T-helper 2 cell treated with Interferon-gamma antibody and Interleukin-4, amounts not matched to agents 100 ng/mL and 5 ng/mL, for 36 hours (primary cell): ENCODE measurements around the gene DDI2. TPM values are rescaled to one million over a fixed set of nuclear protein-coding genes. Genes with fewer than 3 reads are reported as not detected.
"Not testable (repeated sequence)": the region's sequence is repeated elsewhere in the genome, so short reads cannot be mapped to it uniquely, and the experiment has no call there.

Experiments
- intact Hi-C: fragments of 100-400 bp; cut with micrococcal nuclease; formaldehyde crosslinking; loops from one replicate; pipeline ENCODE4 v1.15.1; 2023
- total RNA-seq: library from RNA; stranded (reverse); gene quantifications from 2 replicates; pipeline ENCODE4 v1.2.3, GENCODE V29; 2022

DDI2 gene
- total RNA-seq, 1 donor from 2014 or later, result 33.7 TPM

DNA sequence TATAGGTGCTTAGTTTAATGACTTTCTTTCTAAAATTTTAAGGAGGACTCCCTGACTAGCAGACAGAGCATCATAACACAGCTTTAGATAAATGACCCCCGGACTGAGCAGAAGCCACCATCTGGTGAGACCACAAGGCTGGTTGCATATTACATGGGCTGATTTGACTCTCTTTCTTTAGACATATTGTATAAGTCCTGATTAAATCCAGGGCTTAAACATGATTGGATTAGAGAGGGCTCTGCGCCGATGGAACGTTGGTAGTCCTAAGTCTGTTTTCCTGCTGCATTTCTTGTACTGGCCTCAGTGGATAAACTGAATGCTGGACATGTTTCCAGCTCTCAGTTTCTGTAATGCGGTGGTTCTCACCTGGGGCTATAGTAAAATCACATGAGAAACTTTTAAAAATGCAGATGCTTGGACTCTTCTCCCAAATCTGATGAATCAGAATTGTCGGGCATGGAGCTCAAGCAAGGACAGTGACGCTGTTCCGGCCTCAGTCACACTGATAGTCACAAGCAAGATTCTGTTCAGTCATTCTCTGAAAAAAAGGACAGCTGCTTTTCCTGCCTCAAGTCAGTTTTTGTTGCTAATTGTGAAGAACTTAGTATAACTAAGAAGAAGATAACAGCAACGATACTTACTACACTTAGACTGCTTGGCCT is 16.6 kb downstream of the DDI2 start:
- intact Hi-C loops, result no loop called here

DNA sequence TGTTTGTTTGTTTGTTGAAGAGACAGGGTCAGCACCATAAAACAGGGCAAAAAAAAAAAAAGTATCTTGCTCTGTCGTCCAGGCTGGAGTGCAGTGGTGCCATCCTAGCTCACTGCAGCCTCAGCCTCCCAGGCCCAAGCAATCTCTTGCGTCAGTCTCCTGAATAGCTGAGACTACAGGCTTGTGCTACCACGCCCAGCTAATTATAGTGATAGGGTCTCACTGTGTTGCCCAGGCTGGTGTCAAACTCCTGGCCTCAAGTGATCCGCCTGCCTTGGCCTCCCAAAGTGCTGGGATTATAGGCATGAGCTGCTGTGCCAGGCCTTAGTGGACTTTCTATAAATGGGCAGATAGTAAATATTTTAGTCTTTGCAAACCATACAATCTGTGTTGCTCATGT is 19.2 kb downstream of the DDI2 start:
- intact Hi-C loops, result no loop called here

DNA sequence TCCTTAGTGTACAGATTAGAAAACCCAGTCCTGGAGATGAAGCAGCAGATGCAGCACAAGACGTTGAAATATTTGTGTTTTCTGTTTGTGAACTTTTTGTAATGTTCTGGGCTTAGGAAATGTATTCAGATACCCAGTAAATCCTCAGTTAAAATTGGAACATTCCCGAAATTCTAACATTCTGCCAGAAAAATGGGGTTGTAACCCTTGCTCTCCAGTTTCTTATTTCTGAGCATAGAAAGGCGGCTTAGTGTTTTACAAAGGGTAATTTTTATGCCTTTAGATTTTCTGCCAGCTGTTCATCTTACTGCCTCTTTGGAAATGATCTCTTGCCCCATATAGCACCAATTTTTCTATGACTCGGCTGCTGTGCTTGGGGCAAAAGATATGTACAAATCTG is 20.6 kb downstream of the DDI2 start:
- intact Hi-C loops, result no loop called here

DNA sequence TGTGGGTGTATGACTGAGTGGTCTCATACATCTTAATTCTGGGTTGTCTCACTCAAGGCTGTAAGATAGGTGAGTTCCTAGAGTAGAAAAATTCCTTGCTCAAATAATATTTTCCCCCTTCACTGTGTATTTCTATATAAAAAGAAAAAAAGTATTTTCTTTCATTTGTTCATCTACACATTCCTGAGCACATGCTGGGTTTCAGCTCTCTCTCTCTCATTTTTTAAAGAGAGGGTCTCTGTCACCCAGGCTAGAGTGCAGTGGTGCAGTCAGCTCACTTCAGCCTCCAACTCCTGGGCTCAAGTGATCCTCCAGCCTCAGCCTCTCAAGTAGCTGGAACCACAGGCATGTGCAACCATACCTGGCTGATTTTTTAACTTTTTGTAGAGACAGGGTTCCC is 22.0 kb downstream of the DDI2 start:
- intact Hi-C loops, result no loop called here

DNA sequence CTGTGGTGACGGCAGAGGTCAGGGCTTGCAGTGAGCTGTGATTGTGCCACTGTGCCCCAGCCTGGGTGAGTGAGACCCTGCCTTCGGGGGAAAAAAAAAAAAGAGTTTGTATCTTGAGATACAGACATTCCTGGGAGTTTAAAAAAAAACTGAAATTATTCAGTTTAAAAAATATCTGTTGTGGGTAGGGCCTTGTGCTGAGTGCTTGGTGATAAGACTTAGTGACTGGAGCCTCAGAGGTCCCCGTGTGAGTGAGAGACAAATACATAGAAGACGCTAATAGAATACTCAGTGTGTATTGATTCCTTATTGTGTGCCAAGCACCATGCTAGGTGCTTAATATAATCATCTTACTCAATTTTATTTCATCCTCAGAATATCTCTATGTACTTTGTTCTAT is 22.7 kb downstream of the DDI2 start:
- intact Hi-C loops, result no loop called here

DNA sequence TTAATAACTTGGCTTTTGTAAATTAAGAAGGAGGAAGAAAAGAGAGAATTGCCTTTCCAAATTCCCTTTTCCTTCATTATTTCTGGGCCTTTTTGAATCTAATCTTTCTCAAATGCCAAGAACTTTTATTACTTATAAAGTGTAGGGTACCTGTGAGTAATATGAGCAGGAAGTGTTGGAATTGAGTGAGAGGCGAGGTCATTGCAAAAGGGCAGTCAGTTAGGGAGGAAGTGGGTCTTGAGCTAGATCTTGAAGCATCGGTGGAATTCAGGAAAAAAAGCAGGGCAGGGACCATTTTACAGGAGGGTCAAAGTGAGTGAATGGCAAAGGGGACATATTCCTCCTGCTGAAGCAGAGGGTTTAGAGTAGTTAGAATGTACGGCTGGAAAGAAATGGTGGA is 23.4 kb downstream of the DDI2 start:
- intact Hi-C loops, result no loop called here

DNA sequence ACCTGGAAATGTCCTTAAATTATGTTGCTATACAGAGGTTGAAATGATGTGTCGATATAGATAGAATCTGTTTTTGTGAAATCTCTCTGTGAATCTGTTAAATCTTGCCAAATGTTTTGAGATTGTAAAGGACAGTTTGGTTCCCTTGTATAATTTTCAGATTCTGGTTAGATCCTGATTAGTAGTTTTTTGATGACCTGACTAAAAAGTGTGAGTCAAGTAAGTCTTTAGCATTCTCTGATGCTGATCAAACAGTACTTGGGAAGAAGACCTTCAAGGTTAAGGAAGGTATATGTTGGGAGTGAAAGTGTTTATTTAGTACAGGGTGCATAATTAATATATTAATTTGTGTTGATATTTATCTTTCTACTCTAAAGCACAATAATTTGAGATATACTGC is 32.7 kb downstream of the DDI2 start:
- intact Hi-C loops, result no loop called here

DNA sequence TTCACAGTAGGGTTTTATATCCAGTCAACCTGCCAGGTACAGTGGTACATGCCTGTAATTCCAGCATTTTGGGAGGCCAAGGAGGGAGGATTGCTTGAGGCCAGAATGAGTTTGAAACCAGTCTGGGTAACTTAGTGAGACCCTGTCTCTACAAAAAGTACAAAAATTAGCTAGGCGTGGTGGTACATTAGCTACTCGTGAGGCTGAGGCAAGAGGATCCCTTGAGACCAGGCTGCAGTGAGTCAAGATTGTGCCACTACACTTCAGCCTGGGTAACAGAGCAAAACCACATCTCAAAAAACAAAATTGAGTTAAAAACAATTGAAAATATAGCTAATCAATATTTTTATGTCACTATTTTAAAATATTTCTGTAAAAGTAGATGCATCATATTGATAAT is 33.2 kb downstream of the DDI2 start:
- intact Hi-C loops, result no loop called here

DNA sequence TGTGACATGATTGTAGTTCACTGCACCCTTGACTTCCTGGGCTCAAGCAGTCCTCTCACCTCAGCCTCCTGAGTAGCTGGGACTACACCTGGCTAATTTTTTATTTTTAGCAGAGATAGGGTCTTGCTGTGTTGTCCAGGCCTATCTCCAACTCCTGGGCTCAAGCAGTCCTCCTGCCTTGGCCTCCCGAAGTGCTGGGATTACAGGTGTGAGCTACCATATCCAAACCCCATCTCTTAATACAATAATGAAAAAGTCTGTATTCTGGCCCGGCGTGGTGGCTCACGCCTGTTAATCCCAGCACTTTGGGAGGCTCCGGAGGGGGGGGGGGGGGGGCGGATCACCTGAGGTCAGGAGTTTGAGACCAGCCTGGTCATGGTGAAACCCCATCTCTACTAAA is 34.9 kb downstream of the DDI2 start:
- intact Hi-C loops, result not testable (repeated sequence)

DNA sequence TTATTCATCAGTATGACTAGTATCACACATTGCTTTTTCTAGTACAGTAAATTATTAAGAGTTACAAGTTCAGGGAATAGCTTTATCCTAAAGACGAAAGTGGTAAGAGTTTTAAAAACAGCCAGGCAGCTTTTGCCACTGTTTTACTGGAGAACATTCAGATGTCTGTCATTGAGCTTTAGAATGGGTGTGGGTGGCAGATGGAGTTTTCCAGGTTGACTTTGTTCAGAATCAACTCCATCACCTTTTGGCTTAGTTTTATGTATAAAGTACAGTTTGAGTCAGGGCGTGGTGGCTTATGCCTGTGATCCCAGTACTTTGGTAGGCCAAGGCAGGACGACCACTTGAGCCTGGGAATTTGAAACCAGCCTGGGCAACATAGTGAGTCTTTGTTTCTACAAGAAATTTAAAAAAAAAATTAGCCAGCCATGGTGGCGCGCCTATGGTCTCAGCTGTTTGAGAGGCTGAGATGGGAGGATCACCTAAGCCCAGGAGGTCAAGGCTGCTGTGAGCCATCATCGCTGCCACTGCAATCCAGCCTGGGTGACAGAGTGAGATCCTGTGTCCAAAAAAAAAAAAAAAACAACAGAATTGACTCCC is 36.9 kb downstream of the DDI2 start:
- intact Hi-C loops, result no loop called here

DNA sequence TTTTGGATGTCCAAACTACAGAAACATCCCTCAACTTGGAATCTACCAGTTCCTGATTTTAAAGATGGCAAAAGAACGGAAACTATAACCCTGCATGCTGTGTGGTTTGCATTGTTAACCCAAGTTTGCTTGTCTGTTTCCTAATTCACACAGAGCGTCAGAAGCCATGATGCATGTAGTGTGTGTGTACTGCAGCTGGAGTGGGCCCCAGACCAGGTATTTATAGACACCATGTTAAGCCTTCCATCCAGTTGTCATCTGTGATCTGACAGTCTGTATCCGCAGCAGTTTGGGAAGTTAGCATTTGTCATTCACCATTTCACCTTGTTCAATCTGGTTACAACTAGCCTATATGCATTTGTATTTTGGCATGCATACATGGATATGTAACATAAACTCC is 39.2 kb downstream of the DDI2 start:
- intact Hi-C loops, result no loop called here

DNA sequence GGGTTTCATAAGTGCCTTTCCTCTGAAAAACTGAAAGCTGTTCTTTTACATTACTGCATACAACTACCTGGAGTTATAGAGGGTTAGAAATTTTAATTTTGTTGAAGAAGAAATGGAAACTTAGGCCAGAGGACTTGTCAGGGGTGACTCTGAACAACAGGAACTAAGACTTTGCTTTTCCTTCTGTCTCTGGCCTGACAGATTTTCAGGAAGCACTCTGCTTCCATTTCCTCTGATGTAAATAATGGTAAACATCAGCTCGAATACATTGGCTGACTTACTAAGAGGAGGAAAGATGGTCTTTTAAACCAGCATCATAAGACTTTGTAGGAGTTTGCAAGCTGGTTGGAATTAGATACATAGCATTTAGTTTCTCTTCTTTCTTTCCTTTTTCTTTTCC is 39.8 kb downstream of the DDI2 start:
- intact Hi-C loops, result no loop called here

DNA sequence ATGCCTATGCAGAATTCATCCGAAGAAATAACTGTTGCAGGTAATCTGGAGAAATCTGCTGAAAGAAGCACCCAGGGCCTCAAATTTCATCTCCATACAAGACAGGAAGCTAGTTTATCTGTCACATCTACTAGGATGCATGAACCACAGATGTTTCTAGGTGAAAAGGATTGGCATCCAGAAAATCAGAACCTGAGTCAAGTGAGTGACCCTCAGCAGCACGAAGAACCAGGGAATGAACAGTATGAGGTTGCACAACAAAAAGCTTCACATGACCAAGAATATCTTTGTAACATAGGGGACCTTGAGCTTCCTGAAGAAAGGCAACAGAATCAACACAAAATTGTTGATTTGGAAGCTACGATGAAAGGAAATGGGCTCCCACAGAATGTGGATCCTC is 42.9 kb downstream of the DDI2 start:
- intact Hi-C loops, result no loop called here

DNA sequence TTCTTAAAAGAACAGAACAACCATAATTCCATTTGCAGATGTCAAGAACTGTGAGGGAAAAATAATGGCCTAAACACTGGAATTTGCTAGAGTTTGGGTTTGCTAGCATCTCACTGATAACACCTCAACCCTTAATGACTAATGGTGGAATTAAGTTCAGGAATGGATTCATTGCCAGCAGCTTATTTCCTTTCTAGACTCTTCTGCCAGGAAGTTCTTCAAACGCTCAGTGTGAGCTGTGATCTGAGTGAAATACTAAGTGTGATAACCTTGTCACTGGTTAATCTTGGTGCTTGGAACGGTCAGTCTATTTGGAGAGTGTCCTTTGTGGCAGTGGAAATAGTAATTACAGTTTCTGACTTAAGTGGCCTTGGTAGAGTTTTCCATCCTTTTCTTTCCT is 45.2 kb downstream of the DDI2 start:
- intact Hi-C loops, result no loop called here

DNA sequence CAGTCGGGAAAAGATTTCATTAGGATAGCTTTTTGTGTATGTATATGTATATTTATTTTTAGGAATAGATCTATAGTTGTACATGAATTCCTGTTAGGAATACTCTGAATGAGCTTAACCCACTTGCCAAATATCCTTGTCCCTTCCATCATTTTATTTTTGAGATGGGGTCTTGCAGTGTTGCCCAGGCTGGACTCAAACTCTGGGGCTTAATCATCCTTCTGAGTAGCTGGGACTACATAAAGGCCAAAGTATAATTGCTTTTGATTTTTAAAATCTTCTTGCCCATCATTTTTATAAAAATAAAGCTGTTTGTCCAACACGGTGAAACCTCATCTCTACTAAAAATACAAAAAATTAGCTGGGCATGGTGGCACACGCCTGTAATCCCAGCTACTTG is 46.7 kb downstream of the DDI2 start:
- intact Hi-C loops, result no loop called here

DNA sequence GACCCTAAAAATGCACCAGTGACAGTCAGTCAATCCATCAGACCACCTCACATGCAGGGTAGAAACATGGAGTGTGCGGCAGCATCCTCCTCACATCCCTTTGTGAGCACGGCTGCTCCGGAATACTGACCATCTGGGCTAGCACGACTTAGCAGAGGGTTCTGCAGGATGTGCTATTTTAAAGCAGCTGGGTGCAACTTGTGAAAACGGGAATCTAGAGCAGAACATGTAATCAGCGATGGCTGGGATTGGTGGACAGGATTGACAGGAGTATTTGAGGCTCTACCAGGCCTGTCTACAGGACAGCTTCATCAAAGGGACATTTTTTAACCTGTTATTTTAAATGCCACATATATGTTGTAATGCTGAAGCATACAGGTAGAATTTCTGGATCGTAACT is 50.1 kb downstream of the DDI2 start:
- intact Hi-C loops, result no loop called here

DNA sequence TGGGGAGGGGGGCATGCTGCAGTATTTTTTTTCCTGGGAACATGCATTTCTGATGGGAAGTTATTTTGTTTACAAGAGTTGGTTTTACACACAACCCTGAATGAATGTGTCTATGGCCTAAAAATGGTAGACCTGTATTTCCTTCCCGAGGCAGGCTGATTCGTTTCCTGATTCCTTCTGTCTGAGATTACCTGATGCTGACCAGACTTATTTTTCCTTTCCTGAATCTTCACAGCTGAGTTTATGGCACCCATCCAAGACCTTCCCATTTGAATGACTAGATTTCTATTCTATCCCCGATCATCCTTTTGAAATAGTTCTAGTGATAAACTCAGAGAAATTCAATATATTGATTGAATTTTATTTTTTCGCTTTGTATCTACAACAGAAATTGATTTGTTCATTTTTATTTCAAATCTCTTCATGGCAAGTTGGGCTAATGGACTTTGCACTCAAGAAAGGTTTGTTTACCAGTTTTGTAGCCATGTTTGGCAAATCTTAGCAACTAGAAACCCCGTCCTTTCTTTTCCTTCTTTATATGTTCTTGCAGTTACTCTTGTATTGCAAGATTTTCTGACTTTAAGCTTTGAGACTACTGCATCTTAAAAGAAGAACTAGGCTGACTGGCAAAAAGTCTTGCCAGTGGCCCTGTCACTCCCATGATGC is 51.0 kb downstream of the DDI2 start:
- intact Hi-C loops, result no loop called here

DNA sequence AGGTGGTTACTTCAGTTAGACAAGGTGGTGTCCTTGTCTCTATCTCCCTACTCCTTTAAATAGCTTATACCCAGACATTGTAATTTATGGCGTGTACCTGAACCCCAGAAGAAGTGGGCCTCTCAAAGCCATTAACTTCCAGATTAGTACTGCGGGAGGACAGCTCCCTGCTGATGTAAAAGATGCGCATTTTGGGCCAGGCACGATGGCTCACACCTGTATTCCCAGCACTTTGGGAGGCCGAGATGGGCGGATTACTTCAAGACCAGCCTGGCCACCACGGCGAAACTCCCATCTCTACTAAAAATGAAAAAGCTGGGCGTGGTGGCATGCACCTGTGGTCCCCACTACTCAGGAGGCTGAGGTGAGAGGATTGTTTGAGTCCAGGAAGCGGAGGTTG is 51.8 kb downstream of the DDI2 start:
- intact Hi-C loops, result no loop called here

DNA sequence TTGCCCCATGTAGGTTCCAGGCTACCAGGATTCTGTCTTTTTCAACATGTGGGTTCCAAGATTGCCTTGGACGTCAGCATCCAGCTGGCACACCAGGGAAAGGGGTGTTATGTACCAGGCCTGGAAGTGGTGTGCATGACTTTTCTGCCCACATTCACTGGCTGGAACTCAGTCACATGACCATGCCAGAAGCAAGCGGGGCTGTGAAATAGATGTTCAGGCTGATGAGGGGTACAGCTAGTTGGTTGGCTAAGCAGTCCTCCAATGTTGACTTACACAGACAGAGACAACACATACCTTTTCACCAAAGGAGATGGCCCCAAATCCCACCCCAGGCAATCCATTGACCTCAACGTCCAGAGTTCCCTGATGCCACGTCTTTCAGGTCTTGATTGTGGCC is 52.6 kb downstream of the DDI2 start:
- intact Hi-C loops, result no loop called here

DNA sequence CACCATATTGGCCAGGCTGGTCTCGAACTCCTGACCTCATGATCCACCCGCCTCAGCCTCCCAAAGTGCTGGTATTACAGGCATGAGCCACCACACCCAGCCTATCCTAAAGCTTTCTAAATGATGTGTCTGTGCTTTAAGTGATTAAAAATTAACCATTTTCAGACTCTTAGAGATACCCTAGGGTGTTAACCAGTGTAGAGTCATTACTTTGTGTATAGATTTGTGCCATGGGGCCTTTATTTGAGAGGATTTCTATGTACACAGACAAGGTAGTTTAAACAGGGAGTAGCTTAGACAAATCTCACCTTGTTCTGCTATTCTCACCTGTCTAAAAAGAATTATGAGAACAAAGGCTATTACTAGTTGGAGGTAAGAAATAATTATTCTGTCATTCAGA is 54.2 kb downstream of the DDI2 start:
- intact Hi-C loops, result no loop called here

DNA sequence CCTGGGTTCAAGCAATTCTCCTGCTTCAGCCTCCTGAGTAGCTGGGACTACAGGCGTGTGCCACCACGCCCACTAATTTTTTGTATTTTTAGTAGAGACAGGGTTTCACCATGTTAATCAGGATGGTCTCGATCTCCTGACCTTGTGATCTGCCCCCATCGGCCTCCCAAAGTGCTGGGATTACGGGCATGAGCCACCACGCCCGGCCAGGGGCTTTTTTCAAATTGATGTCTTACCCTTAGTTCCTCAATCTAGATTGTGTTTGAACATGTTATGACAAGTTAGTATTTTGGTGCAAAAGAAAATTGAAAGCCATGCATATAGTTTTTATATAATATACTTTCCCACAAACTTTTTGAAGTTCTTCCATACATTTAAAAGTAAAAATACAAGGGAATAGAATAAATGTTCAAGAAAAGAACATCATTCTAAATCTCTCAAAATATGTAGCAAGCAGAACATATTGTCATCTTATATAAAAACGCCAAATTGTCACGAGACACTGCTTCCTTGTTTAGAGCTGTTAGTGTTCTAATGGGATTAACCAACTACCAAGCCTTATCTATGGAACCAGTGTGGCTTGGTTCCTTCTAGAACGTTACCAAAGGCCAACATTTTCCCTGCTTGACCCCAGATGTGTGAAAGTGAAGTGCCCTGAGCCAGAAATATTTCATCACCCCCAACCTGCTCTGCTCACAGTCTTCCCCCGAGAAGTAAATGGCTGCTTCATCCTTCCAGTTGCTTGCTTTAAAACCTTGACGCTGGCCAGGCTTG is 57.3 kb downstream of the DDI2 start:
- intact Hi-C loops, result no loop called here

DNA sequence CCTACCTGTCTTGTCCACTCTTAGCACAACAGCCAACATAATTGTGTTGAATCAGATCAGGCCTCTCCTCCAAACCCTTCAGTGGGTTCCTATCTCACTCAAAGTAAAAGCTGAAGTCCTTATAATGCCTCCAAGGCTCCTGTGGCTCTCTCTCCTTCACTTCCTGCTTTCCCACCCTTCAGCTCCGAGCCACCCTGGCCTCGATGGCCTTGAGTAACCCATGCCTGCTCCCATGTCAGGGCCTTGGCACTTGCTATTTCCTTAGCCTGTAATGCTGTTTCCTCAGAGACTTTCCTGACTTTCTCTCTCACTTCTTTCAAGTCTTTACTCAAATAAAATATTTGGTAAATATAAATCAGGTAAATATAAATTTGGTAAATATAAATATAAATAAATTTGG is 58.8 kb downstream of the DDI2 start:
- intact Hi-C loops, result no loop called here
